HK-2 (cell line): ENCODE data around the gene PTPRO.
"Not testable (repeated sequence)": the region's sequence is repeated elsewhere in the genome, so short reads cannot be mapped to it uniquely, and the experiment has no call there.

ENCODE experiments used
- DNase-seq: peaks from one replicate; pipeline ENCODE4 v3.0.0-alpha.2; 2018; ENCODE audit not compliant: unreplicated experiment

Gene PTPRO

DNA sequence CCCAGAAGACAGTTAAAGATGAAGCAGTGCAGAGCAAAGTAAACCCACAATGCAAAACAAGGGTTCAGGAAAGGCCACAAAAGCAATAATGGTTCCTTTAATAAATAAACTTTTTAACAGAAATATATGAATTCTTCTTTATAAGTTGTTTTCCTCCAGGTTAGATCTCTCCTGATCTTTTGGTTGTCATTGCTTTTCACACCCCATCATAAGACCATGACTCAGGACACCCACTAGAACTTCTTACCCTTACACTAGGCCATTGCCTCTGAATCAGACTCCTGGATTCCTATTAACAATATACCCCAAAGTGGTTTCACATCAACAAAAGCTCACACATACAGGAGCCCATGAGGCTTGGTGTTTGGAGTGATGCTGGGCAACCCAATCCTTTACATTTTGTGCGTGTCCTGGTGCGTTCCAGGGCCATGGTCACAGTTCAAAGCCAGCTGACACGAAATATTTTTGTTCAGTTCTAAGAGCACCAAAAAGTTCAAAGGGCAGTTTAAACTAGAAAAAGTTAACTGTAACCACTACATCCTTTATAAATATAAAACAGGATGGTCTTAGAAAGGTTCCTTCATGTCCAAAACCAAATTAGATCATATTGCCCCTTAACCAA is 279.9 kb downstream of the PTPRO start:
- DNase-seq, result no peak

DNA sequence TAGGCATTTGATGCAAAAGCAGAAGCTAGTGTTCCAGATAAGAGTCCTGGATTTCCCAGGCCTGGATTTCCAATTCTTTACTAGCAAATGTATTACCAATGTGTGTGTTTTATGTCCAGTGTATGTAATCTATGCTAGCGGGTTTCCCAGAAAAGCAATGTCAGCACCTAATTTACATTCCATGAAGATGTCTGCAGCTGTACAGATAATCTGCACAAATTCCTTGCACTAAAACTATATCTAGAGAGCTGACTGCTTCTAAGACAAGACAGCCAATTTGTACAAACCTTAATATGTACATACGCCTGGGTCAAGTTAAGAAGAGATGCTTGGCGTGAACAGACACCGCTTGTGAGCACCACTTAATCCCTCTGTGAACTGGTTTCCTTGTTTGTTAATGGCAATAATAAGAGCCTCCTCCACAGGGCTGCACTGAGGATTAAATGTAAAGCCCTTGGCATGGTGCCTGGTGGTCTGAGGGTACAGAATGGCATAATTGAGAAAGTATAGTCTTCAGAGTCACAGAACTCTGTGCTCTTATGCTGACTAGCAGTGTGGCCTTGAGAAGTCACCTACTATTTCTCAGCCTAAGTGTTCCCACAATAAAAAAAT is 281.3 kb downstream of the PTPRO start:
- DNase-seq, result no peak

DNA sequence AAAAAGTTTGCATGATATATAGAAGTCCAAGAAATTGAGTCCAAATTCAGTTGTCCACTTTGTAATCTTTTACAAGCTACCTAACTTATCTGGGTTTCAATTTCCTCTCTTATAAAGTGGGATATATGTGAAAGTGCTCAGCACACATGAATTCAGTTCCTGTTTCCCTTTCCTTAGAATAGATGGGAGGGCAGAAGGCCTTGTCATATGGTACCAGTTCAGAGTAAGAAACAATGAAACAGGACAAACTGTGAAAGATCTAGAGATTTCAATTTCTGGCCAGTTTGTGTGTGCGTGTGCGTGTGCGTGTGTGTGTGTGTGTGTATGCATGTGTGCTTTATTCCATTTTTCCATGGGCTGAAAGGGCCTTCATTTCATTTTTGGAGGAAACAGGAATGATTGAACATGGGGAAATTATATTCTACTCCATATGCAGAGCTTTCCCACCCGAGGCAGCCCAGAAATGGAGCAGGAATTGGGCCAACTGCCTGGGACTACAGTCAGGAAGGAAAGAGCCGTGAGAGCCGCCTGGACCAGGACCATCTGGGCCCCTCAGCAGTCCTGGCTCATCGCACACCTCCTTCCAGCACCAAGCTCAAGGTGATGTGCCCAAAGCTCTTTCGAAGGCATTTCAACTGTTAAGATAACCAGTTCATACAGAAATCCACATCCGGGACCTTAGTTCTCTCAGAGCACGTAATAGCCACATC is 283.7 kb downstream of the PTPRO start:
- no peak for DNase-seq

DNA sequence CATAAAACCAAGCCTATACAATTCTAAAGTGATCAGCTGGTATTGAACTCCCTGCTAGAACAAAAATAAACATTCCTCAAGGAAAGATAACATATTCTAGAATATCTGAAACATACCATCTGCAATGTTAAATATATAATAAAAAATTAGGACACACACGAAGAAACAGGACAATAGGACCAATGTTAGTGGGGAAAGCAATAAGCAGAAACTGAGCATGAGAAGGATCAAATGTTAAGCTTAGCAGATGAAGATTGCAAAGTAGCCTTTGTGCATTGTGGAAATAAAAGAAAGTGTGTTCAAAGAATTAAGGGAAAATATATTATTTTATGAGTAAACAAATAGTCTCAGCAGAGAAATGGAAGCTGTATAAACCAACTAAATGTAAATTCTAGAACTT is 286.1 kb downstream of the PTPRO start:
- no peak for DNase-seq

DNA sequence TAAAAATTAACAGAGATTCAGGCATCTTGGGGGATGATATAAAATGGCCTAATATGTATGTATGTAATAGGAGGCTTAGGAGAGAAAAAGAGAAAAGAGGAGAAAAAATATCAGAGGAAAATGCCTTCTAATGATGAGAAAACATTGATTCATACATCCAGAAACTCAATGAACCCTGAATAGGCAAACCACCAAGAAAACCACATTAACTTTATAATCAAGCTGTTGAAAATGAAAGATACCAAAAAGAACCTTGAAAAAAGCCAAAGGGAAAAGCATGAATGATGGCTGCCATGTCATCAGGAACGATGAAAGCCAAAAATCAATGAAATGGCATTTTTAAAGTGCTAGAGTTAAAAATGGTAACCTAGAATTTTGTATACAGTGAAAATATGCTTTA is 286.6 kb downstream of the PTPRO start:
- no peak for DNase-seq

DNA sequence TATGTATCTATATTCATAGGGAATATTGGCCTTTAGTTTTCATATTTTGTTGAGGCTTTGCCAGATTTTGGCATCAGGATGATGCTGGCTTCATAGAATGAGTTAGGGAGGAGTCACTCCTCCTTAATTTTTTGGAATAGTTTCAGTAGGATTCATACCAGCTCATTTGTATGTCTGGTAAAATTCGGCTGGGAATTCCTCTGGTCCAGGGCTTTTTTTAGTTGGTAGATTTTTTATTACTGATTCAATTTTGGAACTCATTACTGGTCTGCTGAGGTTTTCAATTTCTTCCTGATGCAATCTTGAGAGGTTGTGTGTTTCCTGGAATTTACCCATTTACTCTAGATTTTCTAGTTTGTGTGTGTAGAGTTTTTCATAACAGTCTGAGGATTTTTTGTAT is 291.7 kb downstream of the PTPRO start:
- DNase-seq, result no peak

DNA sequence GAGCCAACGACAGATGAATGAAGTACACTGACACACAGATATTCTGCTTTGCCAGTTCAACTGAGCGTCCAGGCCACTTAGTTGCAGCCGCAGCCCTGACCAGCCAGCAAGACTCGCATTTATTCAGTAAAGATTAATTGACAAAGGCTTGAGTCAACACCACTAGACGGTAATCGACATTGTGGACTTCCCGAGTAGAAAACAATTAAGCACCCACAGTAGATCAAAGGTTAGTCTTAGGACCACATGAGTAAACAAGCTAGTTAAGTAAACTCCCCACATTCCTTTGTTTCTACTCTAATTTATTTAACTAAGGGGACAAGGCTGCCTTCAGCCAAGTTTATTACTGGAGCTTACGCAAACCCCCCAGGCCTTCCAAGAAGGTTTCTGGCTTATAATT is 294.2 kb downstream of the PTPRO start:
- not testable (repeated sequence) for DNase-seq

DNA sequence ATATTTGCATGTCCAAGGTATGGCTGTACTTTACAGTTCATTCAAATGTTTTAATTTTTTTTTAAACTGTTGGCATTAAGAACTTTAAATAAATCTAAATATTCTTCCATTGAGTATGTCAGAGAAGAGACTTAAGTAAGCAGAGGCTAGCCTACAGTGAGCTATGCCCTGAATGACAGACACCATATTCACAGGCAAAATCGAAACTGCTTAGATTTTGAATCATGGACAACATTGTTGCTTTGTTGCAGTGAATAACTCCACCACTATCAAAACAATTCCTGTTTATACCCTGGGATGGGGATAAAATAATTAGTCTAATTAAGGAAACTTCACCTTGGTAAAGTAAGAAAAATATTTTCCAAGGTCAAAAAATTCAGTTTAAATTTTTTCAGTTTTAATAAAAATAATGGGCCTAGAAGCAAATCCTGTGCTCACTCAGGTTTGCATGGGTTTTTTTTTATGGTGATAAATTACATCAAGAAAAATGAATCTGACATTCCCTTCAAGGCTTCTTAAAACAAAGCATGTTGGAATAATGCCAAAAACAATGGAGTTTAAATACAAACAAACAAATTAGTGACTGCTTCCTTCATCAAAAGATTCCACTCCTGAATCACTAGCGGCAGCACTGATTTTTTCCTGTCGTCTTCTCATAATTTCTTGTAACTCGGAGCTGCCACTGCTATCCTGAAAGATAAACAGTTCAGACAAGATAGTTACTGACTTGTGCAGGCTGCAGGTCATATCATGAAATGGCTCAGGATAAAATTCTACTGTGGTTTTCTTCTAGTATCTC is 298.6 kb downstream of the PTPRO start:
- DNase-seq, result no peak

DNA sequence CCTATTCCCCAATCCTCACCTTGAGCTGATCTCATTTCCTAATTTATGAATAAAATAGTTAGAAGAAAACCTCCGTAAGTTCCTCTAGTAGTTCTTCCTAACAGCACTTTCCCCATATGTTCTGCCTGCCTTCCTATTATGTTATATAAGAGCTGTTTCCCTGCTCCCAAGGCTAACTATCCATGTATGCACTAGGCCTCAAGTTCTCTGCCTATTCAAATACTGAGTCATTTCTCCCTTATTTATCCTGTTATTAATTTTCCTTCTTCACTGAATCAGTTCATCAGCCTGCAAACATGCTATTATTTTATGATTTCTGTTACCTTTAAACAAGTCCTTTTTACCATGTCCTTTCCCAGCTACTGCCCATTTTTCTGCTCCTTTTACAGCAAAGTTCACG is 302.8 kb downstream of the PTPRO start:
- DNase-seq, result no peak

DNA sequence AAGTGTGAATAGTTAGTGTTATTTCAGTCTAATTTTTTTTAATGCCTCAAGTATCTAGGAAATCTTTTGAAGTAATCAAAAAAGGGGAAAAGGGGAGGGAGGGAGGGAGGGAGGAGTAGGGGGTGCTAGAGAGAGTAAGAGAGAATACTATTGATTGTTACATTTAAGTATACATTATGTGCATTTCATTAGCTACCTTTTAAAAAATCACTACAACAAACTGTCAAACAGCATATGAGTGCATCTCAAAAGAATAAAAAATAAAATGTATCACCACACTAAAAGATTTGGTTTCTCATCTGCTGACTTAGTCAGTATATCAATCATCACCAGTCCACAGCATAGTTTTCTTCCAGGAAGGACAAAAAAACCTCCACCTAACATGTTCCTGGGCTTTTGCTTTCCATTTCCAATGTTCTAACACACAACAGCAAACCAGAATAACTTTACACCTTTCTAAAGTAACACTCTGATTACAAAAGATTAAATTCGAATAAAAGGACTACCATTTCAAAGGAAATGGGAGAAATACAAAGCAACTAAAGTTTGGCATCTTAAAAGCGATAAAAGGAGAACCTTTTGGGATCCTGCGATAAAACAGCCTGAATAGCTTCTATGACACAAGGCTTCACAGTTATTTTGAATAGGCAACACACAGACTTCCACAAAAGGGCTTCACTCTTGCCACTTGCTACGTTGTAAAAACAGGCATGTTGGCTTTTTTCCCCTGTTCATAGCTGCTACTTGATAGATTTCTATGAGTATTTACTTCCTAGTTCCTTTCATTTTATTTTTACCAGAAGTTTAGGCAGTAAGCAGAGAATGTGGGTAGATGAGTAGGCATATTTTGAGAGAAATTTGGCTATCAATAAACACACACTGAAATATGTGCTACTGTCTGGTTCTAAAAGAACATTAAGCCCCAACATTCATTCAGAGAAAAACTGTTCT is 306.0 kb downstream of the PTPRO start:
- no peak for DNase-seq

DNA sequence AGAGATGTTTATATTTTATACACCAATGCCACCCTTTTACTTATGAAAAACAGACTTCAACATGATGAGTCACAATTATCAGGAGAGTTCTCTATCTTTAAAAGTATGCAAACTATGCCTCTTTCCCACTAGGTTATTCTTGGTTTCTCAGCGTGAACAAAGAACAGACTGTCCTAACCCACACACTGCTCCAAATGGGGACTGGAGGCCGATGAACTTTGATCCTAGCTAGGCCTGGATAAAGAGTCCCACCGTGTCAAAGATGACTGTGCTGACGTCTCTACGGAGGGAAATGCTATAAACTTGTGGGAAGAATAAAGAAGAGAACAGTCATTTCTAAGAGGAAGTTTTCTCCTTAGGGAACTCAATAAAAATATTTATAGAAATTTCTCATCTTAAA is 306.8 kb downstream of the PTPRO start:
- DNase-seq, result peak; percentile 24

DNA sequence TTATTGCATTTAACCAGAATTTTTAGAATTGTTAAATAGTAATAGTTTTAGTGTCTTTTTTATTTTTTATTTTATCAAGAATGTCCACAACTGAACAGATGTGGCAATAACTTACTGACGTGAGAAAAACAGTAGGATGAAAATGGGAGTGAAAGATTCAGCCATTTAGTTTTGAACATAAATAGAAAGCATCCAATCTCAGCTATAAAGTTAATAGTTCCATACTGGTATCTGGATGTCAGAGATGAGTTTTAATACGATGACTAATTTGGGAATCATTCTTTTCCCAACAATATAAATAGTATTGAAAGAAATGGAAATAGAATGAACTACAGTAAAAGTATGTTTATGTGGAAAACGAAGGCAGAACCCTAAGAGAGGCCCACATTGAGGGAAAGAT is 307.5 kb downstream of the PTPRO start:
- no peak for DNase-seq

DNA sequence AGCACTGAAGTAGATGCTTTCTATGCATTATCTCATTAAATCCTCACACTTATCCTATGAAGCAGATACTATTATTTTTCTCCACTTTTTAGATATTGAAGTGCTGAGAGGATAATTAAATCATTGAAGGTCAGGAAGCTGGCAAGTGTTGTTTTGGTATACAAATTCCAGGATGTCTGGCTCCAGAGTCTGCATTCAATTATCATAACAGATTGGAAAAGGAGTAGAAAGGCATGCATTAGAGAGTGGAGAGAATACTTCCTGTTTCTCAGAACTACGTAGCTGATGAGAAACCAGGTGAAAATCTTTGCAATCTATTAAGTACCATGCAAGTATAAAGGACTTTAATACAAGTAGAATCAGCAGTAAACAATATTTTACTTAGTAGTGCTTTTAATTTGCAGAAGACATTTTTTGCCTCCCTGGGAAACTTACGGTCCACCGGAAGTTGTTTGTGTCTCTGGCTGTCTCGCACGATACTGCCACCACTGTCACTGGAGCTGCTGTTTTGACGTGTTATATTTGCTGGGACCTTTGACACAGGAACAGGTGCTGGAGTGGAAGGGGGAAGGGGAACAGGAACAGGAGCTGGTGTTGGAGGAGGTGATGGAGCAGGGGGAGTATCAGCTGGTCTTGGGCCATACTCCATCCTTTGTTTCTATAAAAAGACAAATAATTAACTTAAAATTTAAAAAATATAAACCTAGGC is 308.9 kb downstream of the PTPRO start:
- DNase-seq, result no peak

DNA sequence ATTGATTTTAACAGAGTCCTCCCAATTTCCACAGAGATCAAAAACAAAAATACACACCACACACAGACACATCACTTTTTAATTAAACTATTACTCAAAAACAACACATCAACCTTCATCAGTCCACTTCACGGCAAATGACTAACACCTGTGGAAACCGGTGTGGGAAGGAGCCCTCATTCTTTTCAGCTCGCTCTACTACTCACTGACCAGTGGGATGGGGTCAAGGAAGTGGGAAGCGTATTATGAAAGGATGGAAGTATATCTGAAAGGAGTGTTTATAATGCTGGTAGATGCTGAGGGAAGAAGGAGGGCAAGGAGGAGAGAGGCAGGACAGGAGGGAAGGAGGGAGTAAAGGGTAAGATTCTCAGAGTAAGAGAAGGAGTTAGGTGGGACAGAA is 310.4 kb downstream of the PTPRO start:
- DNase-seq, result no peak

DNA sequence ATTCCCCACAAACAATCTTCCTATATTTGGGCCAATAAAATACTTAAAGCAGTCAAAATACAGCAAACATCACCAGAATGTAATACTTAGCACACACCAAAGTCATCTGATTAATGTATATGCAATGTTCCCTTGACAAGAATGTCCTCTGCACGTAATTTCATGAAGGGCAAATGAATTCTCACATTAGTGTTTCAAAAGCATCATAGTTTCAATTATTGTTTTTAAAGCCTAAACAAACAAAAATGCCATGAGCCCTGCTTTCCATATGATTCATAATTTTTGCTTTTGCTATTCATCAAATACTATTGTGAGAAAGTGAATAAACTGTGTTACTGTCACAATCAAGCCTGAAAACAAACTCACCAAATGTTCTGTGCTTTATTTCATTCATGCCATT is 310.9 kb downstream of the PTPRO start:
- no peak for DNase-seq

DNA sequence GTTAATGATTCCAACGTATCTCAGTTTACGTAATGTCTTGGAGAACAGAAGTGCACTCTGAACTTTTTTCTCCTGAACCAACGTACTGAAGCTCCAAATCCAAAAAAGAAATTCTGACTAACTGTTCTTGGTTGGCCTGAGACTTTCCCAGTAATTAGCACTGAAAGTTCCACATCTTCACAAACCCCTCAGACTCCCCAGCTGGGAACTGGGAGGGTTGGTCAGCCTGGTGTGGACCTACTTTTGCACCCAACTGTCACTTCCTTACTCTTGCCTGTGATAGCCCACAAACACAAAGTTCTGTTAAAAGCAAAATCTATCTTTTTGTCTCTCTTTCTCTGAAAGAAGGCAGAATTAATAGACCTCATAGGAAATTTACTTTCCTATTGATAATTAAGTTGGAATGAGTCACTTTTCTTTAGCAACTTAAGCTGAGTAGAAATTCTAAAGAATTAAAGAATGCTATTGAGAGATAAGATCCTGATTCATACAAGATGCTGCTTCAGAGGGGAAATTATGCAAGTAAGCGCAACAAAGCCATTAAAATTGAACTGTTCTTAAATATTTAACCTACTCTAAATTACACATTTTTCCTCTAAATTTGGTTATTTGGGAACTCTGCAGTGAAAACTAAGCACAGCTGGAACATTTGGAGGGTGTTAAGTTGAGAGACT is 311.8 kb downstream of the PTPRO start:
- no peak for DNase-seq

DNA sequence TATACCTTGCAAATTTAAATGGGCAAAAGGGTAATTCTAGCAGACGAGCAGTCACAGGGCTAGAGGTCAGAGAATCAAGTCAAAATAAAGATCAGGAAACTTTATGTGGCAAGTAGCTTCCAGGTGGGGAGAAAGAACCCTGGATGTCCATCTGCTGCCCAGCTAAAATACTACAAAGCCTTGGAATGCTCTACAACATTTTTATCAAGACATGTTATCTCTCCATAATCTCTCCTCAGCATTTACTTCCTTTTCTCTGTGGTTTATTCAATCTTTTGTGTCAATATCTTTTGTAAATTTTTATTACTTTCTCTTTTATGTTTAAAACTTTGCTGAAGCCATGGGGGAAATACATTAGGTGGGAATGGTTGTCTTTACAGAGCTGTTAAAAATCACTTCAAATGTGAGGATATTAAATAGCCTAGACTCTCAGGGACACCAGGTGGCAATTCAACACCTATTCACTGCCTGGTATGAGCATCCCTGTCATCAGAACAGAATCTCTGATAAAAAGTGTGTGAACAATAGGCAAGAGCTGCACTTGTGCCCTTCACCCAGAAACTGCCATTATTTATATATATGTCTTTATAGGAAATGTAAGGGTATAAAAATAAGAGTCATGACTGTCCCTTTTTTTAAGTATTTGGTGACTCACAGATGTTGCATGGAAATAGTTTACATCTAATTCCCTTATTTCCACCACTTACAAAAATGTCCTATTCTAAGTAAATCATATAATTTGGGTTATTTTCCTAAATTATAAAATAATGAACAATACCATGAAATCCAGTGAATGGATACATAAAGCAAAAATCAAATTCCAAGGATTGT is 314.0 kb downstream of the PTPRO start:
- no peak for DNase-seq

DNA sequence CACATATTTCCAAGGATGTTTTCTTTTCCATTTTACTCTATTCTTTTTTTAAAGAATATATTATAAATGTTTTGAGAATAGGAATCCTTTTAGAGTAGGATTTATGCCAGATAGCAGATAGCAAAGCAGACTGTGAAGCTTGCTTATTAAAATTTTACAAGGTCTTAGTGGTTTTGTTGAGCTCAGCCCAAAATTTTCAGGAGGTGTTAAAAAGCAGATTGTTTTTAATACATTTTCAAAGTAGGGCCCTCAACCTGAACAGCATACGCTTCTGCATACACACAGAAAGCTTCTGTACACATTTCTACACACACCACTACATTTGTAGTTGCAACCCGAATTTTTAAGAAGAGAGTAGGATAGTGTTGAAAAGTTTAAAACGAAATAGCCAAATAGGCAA is 315.9 kb downstream of the PTPRO start:
- DNase-seq, result no peak

DNA sequence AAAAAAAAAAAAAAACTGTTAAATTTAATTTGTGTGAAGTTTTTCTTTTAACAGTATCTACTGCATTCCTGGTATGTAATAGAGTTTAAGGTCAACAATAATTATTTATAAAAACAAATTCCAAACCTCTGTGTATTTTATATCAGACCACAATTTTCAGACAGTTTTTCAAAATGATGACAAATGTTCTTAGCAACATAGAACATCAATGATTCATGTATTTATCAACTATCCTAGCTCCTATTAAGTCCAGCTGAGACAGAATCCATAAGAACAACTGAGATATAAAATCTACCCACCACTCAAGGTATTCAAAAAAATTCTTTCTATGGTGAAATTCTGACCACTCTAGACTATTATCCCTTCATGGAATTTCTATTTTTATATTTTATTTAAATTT is 322.4 kb downstream of the PTPRO start:
- no peak for DNase-seq
